Fibroblast of the aortic adventitia (primary cell): ENCODE data around the gene HLTF. TPM values are rescaled to one million over a fixed set of nuclear protein-coding genes. Genes with fewer than 3 reads are reported as not detected.
A peak's percentile ranks its signal among the peaks of the same experiment; 100 is the strongest.

ENCODE experiments used
- DNase-seq: peaks from one replicate; pipeline ENCODE4 v3.0.0-alpha.2; 2010; ENCODE audit warnings: low read depth
- H3K4me3 ChIP-seq: 2 replicates; pipeline ENCODE4 v1.5.1; 2011; ENCODE audit warnings: low read depth, mild to moderate bottlenecking, control low read depth, low read length, moderate library complexity
- CTCF ChIP-seq: IDR thresholded peaks from 2 replicates; pipeline ENCODE4 v1.5.1; 2011; ENCODE audit warnings: mild to moderate bottlenecking, low read length, control low read depth, inconsistent platforms; ENCODE audit not compliant: insufficient read depth
- total RNA-seq: library from RNA; depleted of rRNA; stranded (reverse); fragments of >200 nt; gene quantifications from 2 replicates; pipeline ENCODE4 v1.2.3, GENCODE V29; 2012; ENCODE audit warnings: low replicate concordance

HLTF gene
- total RNA-seq, 1 donor: 61.4 TPM

GRCh38 chr3:149004622-149005021, 81.7 kb downstream of the HLTF start:
- no peak for TF ChIP-seq CTCF
- peak; percentile 15 for DNase-seq

GRCh38 chr3:149003653-149004305, 82.6 kb downstream of the HLTF start:
- DNase-seq: no peak
- no peak for TF ChIP-seq CTCF
- no peak overlapping the region for H3K4me3 ChIP-seq

More at GRCh38 chr3:149004622-149005021, 81.7 kb downstream of the HLTF start:
- H3K4me3 ChIP-seq: no peak overlapping the region

- no peak for TF ChIP-seq CTCF
- DNase-seq: no peak
- H3K4me3 ChIP-seq: no peak overlapping the region
These were observed 84.6 kb downstream of the HLTF start for GRCh38 chr3:149001727-149002126.

- no peak for TF ChIP-seq CTCF
- H3K4me3 ChIP-seq: no peak overlapping the region
- DNase-seq: no peak
These were observed 86.1 kb downstream of the HLTF start for GRCh38 chr3:149000206-149000745.

- DNase-seq: no peak
- no peak for TF ChIP-seq CTCF
- no peak overlapping the region for H3K4me3 ChIP-seq
These were observed 86.5 kb downstream of the HLTF start for GRCh38 chr3:148999806-149000205.

GRCh38 chr3:148998715-148999423, 87.5 kb downstream of the HLTF start:
- TF ChIP-seq CTCF: no peak
- no peak overlapping the region for H3K4me3 ChIP-seq
- DNase-seq: peak; percentile 40
